Activated T-helper 2 cell treated with anti-CD3 and anti-CD28 coated beads, Interferon-gamma antibody, Interleukin-2, Interleukin-4, amounts not matched to agents 10 μg/mL and 5 μg/mL and 100 μg/mL, durations not matched to agents 14 hours and 24 hours and 36 hours (primary cell): ENCODE measurements around the gene MCTP1. TPM values are rescaled to one million over a fixed set of nuclear protein-coding genes. Genes with fewer than 3 reads are reported as not detected.

Source experiments
- DNase-seq: peaks from one replicate; pipeline ENCODE4 v3.0.0; 2021; ENCODE audit warnings: low spot score
- H3K27ac Mint-ChIP-seq: one replicate; pipeline ENCODE4 v1.8.0; 2021; ENCODE audit warnings: mixed read lengths
- H3K27me3 Mint-ChIP-seq: one replicate; pipeline ENCODE4 v1.8.0; 2021; ENCODE audit warnings: low read depth, mixed read lengths
- H3K36me3 Mint-ChIP-seq: one replicate; pipeline ENCODE4 v1.8.0; 2021; ENCODE audit warnings: low read depth, mixed read lengths
- H3K4me1 Mint-ChIP-seq: one replicate; pipeline ENCODE4 v1.8.0; 2021; ENCODE audit warnings: low read depth, mixed read lengths
- H3K4me3 Mint-ChIP-seq: one replicate; pipeline ENCODE4 v1.8.0; 2021; ENCODE audit warnings: low read depth, mild to moderate bottlenecking, moderate library complexity, mixed read lengths
- H3K9me3 Mint-ChIP-seq: one replicate; pipeline ENCODE4 v1.8.0; 2021; ENCODE audit warnings: mixed read lengths
- intact Hi-C: fragments of 100-400 bp; cut with micrococcal nuclease; formaldehyde crosslinking; loops from one replicate; pipeline ENCODE4 v1.15.1; 2023
- total RNA-seq: library from RNA; stranded (reverse); gene quantifications from 2 replicates; pipeline ENCODE4 v1.2.3, GENCODE V29; 2022

The MCTP1 gene
- total RNA-seq, 1 donor from 2014 or later = not detected

DNA sequence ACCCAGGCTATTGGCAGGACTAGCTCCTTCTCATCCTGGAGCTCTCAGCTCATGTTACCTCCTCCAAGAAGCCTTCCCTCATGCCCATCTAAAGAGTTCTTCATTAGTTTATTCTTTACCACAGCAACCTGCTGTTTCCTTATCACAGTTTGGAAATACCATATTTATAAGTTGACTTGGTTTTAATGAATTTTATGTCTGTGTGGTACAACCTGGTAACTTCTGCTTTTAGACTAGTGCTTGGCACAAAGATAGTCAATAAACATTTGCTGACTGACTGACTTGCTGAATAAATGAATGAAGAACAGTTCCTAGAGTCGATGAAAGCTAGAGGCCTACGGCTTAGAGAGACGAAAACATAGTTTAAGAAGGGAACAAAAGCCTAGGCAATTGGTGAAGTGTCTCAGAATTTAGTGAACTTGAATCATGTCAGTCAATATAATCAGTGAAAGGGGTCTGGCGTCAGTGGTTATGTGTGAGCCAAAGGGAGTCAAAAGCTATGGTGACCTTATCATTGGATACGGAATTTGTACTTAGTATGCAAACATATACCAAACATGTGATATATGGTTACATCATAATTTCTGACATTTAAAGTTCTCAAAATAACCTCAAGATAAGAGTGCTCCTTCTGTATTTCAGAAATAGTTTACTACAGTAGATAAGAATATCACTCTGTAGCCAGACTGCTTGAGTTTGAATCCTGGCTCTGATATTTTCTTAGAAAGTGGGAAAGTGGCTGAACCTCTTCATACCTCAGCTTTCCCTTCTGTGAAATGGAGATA lies 239.5 kb downstream of the MCTP1 start:
- H3K36me3 Mint-ChIP-seq = no peaks in the 10 kb centered on the region
- no peak overlapping the region for H3K4me3 Mint-ChIP-seq
- no peak for DNase-seq
- H3K27me3 Mint-ChIP-seq = peaks cover 3% of the 10 kb centered on the region
- H3K9me3 Mint-ChIP-seq = no peaks in the 10 kb centered on the region
- intact Hi-C loops = no loop called here
- no peak overlapping the region for H3K27ac Mint-ChIP-seq
- H3K4me1 Mint-ChIP-seq = no peaks in the 10 kb centered on the region

DNA sequence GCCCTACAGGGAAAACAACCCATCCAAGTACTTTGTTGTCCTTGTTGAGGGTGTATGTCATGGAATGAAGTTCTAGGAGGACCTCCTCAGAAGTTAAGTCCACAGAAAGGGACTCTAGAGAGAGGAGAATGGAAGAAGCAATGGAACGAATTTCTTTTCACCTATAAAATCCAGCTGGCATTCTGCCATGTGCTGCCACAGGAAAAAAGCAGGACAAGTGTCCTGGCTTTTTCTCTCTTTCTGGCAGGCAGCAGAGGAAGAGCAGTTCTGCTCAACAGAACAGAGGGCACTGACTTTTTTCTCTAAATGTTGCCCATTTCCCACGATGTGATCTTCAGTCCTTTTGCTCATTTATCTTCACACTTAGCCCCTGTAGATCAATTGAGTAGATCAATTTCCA lies 240.8 kb downstream of the MCTP1 start:
- Mint-ChIP-seq H3K36me3 (no peaks in the 10 kb centered on the region), H3K9me3 (no peaks in the 10 kb centered on the region), H3K27me3 (peaks cover 3% of the 10 kb centered on the region), H3K27ac (no peak overlapping the region), H3K4me1 (no peaks in the 10 kb centered on the region), H3K4me3 (no peak overlapping the region)
- intact Hi-C loops = no loop called here
- DNase-seq = no peak

DNA sequence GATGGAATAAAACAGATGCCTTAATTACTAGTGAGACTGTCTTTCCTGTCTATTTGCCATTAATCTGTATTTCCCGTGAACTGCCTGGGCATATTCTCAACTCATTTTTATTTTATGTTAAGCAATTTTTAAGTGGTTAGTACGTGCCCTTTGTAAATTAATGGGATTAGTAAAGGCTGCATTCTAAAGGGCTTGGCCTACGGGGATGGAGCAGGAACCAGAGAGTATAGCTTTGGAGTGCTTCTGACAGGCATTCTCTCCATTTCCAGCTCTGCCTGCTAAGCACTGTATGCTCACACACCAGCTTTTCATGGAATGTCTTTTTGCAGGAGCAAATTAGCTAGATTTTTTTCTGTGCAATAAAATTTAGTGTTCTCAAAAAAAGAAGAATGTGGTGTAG lies 241.2 kb downstream of the MCTP1 start:
- Mint-ChIP-seq H3K36me3 (no peaks in the 10 kb centered on the region), H3K27me3 (peaks cover 3% of the 10 kb centered on the region), H3K4me3 (no peak overlapping the region), H3K4me1 (no peaks in the 10 kb centered on the region), H3K27ac (no peak overlapping the region), H3K9me3 (no peaks in the 10 kb centered on the region)
- DNase-seq = no peak
- intact Hi-C loops = no loop called here

DNA sequence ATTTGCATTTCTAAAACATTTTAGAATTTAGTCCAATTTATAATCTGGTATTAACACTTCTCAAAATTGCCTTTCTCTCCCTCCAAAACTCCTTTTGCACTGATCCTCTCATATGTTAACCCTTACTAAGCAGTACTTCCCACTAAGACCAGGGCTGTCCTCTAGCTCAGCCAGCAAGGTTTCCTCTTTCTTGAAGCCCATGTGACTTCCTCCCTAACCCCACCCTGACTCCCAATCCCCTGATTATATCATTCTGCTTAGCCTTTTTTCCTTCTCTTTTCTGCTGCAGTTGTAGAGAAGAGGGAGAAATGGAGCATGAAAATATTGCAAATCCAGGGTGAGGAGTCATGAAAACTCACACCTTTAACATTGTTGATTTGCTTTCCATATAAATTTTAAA lies 241.7 kb downstream of the MCTP1 start:
- H3K4me3 Mint-ChIP-seq = no peak overlapping the region
- H3K27me3 Mint-ChIP-seq = peaks cover 3% of the 10 kb centered on the region
- H3K27ac Mint-ChIP-seq = no peak overlapping the region
- H3K36me3 Mint-ChIP-seq = no peaks in the 10 kb centered on the region
- intact Hi-C loops = no loop called here
- no peaks in the 10 kb centered on the region for H3K4me1 Mint-ChIP-seq
- no peak for DNase-seq
- H3K9me3 Mint-ChIP-seq = no peaks in the 10 kb centered on the region

DNA sequence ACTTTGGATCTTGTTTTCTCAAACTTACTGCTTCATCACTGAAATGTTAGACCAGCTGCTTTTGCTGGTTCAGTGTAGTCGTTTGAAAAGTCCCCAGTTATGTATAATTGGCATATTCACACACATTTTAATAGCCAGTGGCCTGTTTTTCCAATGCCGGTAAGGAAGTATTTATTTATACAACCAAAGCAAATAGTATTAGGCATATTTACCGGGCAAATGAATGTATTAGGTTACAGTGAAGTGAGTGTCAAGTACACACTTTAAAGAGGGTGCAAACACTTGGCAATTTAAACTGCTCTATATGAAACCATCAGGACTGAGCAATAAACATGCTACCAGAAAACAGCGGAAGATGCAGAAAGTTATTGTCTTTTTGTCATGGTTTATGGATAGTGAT lies 242.9 kb downstream of the MCTP1 start:
- Mint-ChIP-seq H3K4me3 (no peak overlapping the region), H3K36me3 (no peaks in the 10 kb centered on the region), H3K27me3 (peaks cover 3% of the 10 kb centered on the region), H3K9me3 (no peaks in the 10 kb centered on the region), H3K27ac (no peak overlapping the region), H3K4me1 (no peaks in the 10 kb centered on the region)
- DNase-seq = no peak
- intact Hi-C loops = no loop called here

DNA sequence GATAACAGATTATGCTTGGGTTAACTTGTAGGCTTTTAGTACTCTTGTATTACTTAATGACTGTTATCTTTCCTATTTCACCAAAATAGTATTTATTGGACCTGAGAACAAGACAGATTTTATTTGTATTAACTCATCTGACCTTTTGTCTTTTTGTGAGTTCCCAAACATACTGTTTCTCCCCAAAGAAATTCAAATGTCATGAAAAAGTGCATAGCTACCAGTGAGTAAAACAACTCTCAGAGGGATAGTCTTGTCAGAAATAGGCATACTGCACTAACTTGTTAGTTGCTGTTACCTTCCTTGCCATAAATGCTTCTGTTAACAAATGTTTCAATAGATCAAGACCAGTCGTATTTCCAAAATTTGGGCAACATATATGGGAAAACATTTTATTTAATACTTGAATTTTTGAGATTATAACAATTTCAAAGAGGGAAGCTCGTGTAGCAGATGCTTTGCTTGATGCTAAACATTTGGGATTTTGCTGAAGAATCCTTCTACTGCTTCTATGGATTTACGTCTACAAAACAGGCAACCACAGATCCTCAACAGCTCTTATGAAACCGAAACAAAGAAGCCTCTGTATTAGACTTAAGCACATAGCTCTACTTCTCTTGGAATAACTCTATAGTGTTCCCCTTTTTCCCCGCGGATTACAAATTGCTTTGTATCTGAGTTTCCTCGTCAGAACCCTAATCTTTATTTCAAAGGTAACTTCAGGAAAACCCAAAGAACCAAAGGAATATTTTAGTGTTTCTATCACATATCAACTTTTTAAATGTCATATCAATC lies 248.8 kb downstream of the MCTP1 start:
- intact Hi-C loops = no loop called here
- no peaks in the 10 kb centered on the region for H3K4me1 Mint-ChIP-seq

DNA sequence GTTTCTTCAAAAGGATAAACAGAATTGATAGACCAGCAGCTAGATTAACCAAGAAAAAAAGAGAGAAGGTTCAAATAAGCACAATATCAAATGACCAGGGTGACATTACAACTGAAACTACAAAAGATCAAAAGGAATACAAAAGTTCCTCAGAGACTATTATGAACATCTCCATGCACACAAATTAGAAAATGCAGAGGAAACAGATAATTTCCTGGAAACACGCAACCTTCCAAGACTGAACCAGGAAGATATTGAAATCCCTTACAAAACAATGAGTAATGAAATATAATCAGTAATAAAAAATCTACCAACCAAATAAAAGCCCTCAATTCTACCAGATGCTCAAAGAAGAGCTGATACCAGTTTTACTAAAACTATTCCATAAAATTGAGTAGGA lies 252.1 kb downstream of the MCTP1 start:
- no peak overlapping the region for H3K4me3 Mint-ChIP-seq
- H3K27ac Mint-ChIP-seq = no peak overlapping the region
- intact Hi-C loops = no loop called here
- H3K4me1 Mint-ChIP-seq = no peaks in the 10 kb centered on the region
- no peaks in the 10 kb centered on the region for H3K36me3 Mint-ChIP-seq
- no peaks in the 10 kb centered on the region for H3K9me3 Mint-ChIP-seq
- DNase-seq = no peak
- H3K27me3 Mint-ChIP-seq = peaks cover 12% of the 10 kb centered on the region

More for the DNA sequence above, 248.8 kb downstream of the MCTP1 start:
- Mint-ChIP-seq H3K27ac (no peak overlapping the region), H3K36me3 (no peaks in the 10 kb centered on the region), H3K27me3 (peaks cover 10% of the 10 kb centered on the region), H3K4me3 (no peak overlapping the region), H3K9me3 (no peaks in the 10 kb centered on the region)
- DNase-seq = no peak

DNA sequence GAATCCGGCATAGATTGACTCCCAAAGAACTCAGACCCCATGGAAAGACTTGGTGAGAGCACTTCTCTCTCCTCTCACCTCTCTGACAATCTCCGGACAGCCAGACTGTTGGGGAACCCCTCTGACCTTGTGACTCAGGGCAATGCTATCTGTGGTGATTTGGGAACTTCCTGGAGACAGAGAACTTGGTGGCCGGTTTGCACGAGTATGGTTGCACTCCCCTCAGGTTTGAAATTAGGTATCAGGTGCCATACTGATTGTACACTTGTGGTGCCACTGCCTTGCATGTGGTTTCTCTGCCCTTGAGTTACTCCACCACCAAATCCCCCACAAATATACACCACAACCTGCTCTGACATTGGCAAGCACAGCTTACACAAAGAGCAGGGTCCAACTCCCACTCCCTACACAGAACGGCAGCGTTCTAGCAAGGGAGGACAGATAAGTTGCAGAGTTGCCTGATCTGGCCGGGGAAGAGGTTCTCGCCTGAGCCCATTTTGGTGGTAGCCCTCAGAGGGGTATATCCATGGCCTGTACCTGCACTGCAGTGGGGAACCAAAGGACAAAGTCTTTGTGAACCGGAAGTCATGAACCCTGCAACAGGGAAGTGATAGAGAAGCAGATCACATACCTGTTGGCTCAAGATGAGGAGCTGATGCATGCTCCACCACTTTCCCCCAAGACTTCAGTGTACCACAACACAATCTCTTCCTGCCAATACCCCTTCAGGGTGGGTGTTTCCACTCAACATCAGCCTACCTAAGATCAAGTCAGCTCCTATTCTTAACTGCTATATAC lies 255.1 kb downstream of the MCTP1 start:
- H3K4me1 Mint-ChIP-seq = peaks cover 12% of the 10 kb centered on the region
- H3K27me3 Mint-ChIP-seq = peaks cover 9% of the 10 kb centered on the region
- H3K36me3 Mint-ChIP-seq = no peaks in the 10 kb centered on the region
- intact Hi-C loops = loop anchor here (10.0 kb wide), 1 partner anchor 235 kb away; no protein-coding TSS in a partner anchor
- no peak overlapping the region for H3K4me3 Mint-ChIP-seq
- no peak for DNase-seq
- no peaks in the 10 kb centered on the region for H3K9me3 Mint-ChIP-seq
- H3K27ac Mint-ChIP-seq = no peak overlapping the region

DNA sequence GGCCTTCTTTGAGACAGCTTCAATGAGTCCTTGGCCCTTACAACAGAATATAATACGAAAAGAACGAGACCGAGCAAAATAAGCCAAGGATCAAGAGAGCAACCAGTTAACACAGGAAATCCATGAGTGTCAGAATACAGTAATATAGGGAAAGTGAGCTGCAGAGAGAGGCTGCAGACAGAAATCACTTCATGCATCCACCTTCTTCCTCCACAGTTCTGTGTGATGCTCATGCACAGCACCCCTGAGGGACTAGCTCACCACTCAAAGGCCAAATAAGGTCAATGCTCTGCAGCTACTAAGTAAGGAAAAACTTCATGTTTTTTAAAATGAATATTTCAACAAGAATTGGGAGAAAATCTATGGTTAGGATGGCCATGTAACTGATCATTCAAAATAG lies 257.1 kb downstream of the MCTP1 start:
- H3K9me3 Mint-ChIP-seq = no peaks in the 10 kb centered on the region
- no peaks in the 10 kb centered on the region for H3K36me3 Mint-ChIP-seq
- no peak overlapping the region for H3K27ac Mint-ChIP-seq
- H3K4me1 Mint-ChIP-seq = peaks cover 23% of the 10 kb centered on the region
- peaks cover 6% of the 10 kb centered on the region for H3K27me3 Mint-ChIP-seq
- DNase-seq = no peak
- intact Hi-C loops = loop anchor here (10.0 kb wide), 1 partner anchor 233 kb away; no protein-coding TSS in a partner anchor
- no peak overlapping the region for H3K4me3 Mint-ChIP-seq

DNA sequence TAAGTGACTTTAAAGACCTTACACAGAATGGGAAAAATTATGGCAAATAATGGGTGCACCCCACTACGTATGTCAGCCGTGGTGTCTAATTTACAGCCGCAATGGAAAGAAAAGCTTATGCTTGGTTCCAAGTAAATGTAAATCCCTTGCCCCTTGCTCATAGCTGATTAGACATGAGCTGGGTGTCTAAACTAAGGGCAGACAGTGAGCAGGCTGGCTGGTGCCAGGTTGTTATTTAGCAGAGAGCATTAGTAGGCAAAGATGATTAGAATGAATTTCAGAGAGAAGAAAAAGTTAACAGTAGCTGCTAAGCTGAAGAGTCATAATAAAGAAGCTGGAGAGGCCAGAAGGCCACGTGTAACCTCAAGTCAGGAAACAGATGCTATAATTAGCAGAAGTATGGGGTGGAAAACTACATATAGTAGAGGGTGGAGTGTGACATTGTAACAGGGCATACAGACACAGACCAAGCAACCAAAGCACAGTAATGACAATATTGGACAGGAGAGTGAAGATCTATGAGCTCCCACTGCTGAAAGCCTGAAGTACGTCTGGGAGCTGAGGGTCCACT lies 257.7 kb downstream of the MCTP1 start:
- no peak for DNase-seq
- H3K36me3 Mint-ChIP-seq = no peaks in the 10 kb centered on the region
- H3K4me3 Mint-ChIP-seq = no peak overlapping the region
- intact Hi-C loops = loop anchor here (10.0 kb wide), 1 partner anchor 232 kb away; no protein-coding TSS in a partner anchor
- H3K27me3 Mint-ChIP-seq = peaks cover 2% of the 10 kb centered on the region
- peaks cover 28% of the 10 kb centered on the region for H3K4me1 Mint-ChIP-seq
- no peak overlapping the region for H3K27ac Mint-ChIP-seq
- H3K9me3 Mint-ChIP-seq = no peaks in the 10 kb centered on the region

DNA sequence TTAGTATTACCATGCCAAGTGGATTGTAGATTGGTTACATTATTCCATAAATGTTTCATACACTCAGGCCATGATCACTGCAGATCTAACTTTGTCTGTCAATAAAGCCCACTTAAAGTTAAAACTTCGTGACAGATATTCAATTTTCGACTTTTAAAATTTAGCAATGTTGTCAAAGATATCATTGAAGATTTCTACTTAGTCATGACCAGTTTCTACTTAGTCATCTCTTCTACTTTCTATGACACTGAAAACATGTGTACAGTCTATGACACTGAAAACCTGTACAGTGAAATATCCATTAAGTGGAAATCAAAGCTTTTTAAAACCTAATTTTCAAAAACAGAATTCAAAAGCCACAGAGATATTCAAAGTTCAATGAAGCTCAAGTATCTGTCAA lies 258.2 kb downstream of the MCTP1 start:
- H3K9me3 Mint-ChIP-seq = no peaks in the 10 kb centered on the region
- H3K4me1 Mint-ChIP-seq = peaks cover 30% of the 10 kb centered on the region
- no peak overlapping the region for H3K4me3 Mint-ChIP-seq
- H3K27ac Mint-ChIP-seq = no peak overlapping the region
- no peaks in the 10 kb centered on the region for H3K36me3 Mint-ChIP-seq
- peaks cover 2% of the 10 kb centered on the region for H3K27me3 Mint-ChIP-seq
- DNase-seq = no peak
- intact Hi-C loops = loop anchor here (10.0 kb wide), 1 partner anchor 232 kb away; no protein-coding TSS in a partner anchor

DNA sequence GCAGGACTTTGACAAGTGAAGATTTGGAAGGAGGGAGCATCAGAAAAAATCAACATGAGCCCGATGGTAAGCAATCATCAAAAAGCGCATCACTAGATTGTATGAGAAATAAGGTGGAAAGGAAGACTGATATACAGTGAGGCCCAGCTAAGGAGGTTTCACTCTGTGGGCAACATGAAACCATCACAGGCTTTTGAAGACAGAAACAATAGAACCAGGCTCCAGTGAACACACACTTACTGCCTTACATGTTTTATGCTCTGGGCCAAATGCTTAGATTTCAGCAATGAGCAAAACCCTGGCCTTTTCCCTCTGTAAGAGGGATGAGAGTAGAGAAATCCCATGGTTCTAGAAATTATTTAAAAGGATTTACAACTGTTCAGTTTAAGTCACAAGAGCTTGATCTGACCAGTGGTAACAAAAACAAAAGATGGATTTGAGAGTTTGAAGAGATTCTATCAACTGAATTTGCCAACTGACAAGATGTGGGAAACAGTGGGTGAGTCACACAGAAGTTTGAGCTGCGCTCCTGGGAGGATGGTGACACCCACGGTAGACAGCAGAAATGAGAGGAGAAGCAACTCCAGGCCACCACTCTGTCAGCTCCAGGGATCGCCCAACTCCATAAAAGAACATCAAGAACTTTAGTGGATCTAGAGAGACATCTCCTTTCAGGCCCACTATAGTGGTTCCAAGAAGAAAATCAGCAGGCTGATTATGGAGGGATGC lies 261.8 kb downstream of the MCTP1 start:
- Mint-ChIP-seq H3K27me3 (peaks cover 4% of the 10 kb centered on the region), H3K36me3 (no peaks in the 10 kb centered on the region), H3K9me3 (no peaks in the 10 kb centered on the region), H3K4me3 (no peak overlapping the region), H3K27ac (peak overlapping the region; percentile 36), H3K4me1 (peaks cover 33% of the 10 kb centered on the region)
- intact Hi-C loops = loop anchor here (10.0 kb wide), 1 partner anchor 228 kb away; no protein-coding TSS in a partner anchor
- DNase-seq = no peak
